H7 (cell line): ENCODE results near the gene TYW1B. TPM values are rescaled to one million over a fixed set of nuclear protein-coding genes. Genes with fewer than 3 reads are reported as not detected.
"Not testable (repeated sequence)": the region's sequence is repeated elsewhere in the genome, so short reads cannot be mapped to it uniquely, and the experiment has no call there.

Experiments
- DNase-seq: peaks from one replicate; pipeline ENCODE4 v3.0.0; 2012
- H3K27me3 ChIP-seq: 2 replicates; pipeline ENCODE4 v1.6.0; 2011; ENCODE audit warnings: mild to moderate bottlenecking, low read length; ENCODE audit not compliant: control insufficient read depth, insufficient read depth
- H3K36me3 ChIP-seq: replicated peaks from 2 replicates; pipeline ENCODE4 v1.5.1; 2011; ENCODE audit warnings: low read length; ENCODE audit not compliant: control insufficient read depth, insufficient read depth
- H3K4me3 ChIP-seq: 2 replicates; pipeline ENCODE4 v1.5.1; 2011; ENCODE audit warnings: low read depth, mild to moderate bottlenecking, control low read depth, low read length, moderate library complexity; ENCODE audit not compliant: insufficient read depth
- total RNA-seq: library from RNA; depleted of rRNA; stranded (reverse); fragments of >200 nt; shearing (Covaris generic); gene quantifications from 2 replicates; pipeline ENCODE4 v1.2.3, GENCODE V29; 2014

The TYW1B gene
- total RNA-seq, 1 experiment from 2014 or later = 0.62 TPM

DNA sequence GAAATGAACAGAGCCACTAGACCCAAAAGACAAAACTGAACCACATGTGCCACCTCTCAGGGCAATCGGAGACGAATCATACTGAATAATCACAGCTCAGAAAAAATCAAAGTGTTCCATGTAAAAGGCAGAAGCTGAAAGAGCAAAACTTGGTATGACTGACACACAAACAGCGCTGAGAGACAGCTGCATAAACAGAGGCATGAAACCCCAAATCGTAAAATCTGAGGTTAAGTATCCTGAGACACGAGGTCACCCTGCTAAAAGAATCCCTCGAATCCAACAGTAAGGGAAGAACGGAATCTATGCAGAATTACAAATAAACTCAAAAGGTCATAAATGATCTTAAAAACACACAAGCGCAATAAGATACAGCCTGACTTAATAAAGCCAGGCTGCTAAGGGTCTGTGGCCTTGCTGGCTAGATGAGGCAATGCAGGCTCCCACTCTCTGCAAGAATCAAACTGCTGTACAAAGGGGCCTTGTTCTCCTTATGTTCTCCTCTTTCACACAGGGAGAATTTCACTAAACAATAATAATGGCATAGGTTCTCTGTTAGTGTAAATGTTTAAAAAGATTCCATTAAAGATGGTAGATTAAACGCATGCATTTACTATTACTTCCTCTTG is 247.7 kb downstream of the TYW1B start:
- H3K4me3 ChIP-seq, H3K36me3 ChIP-seq, H3K27me3 ChIP-seq, DNase-seq: not testable (repeated sequence)

GRCh38 chr7:72577107-72577506 is 250.9 kb downstream of the TYW1B start:
- Histone ChIP-seq H3K27me3 (no peaks in the 10 kb centered on the region), H3K36me3 (no peaks in the 10 kb centered on the region), H3K4me3 (no peak overlapping the region)
- no peak for DNase-seq

DNA sequence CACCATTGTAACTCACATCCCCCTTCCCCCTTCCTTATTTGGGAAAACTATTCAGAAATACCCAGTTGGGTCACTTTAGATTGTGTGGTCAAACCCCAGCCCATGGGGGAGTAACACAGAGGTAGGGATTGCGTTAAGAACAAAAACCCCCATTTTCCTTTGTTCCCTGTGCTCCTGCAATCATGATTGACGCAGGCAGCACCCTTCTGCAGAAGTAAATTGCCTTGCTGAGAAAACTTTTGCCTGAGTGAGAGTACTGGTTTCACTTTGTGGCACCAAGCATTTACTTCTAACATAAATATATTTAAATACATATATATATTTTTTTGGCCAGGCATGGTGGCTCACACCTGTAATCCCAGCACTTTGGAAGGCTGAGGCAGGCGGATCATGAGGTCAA is 266.0 kb downstream of the TYW1B start:
- not testable (repeated sequence) for DNase-seq, H3K27me3 ChIP-seq, H3K4me3 ChIP-seq, H3K36me3 ChIP-seq

GRCh38 chr7:72559546-72559945 is 268.5 kb downstream of the TYW1B start:
- H3K4me3 ChIP-seq, DNase-seq, H3K27me3 ChIP-seq, H3K36me3 ChIP-seq: not testable (repeated sequence)

- H3K27me3 ChIP-seq, DNase-seq, H3K4me3 ChIP-seq, H3K36me3 ChIP-seq: not testable (repeated sequence)
Measured at GRCh38 chr7:72556733-72557132, 271.3 kb downstream of the TYW1B start.

DNA sequence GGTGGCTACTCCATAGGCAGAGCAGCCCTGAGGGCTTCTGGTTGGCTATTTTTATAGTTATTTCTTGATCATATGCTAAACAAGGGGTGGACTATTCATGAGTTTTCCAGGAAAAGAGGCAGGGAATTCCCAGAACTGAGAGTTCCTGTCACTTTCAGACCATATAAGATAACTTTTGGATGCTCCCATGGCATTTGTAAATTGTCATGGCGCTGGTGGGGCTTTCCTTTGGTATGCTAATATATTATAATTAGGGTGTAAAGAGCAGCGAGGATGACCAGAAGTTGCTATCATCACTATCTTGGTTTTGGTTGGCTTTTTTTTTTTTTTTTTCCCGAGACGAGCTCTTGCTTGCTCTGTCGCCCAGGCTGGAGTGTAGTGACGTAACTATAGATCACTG is 272.8 kb downstream of the TYW1B start:
- DNase-seq, H3K27me3 ChIP-seq, H3K4me3 ChIP-seq, H3K36me3 ChIP-seq: not testable (repeated sequence)

DNA sequence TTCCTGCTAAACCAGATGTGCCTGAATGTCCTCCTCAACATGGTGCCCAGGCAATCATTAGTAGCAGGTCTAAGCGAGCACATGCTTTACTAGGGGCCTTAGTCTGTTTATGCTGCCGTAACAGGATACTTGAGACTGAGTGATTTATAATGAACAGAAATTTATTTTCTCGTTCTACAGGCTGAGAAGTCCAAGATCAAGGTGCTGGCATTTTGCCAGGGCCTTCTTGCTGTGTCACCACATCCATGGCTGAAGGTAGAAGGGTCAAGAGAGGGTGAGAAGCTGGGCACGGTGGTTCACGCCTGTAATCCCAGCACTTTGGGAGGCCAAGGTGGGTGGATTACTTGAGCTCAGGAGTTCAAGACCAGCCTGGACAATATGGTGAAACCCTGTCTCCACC is 273.6 kb downstream of the TYW1B start:
- H3K4me3 ChIP-seq, DNase-seq, H3K27me3 ChIP-seq, H3K36me3 ChIP-seq: not testable (repeated sequence)

DNA sequence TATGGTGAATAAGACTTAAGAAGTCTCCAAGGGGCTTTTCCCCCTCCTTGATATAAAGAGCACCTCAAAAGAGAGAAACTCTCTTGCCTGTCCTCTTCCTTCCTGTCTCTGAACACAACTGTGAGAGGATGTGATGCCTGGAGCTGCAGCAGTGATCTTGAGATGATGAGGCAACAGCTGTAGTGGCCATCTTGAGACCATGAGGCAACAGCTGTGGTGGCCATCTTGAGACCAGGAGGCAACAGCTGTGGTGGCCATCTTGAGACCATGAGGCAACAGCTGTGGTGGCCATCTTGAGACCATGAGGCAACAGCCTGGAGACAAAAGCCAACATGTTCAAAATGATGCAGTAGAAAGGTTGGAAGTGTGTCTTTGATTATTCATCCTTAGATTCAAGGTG is 277.5 kb downstream of the TYW1B start:
- not testable (repeated sequence) for DNase-seq, H3K4me3 ChIP-seq, H3K36me3 ChIP-seq, H3K27me3 ChIP-seq

- H3K36me3 ChIP-seq, H3K27me3 ChIP-seq, H3K4me3 ChIP-seq, DNase-seq: not testable (repeated sequence)
Measured at GRCh38 chr7:72546586-72547237, 281.3 kb downstream of the TYW1B start.

DNA sequence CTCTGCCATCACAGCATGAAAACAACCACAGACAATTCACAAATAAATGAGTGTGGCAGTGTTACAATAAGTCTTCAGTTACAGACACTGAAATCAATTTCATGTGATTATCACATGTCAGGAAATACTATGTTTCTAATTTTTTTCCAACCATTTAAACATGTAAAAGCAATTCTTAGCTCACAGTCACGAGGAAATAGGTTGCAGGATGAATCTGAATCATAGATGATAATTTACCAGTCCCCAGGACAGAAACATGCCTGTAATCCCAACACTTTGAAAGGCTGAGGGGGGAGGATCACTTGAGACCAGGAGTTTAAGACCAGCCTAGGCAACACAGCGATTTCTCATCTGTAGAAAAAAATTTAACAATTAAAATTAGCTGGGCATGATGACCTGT is 283.5 kb downstream of the TYW1B start:
- H3K36me3 ChIP-seq = not testable (repeated sequence)

DNA sequence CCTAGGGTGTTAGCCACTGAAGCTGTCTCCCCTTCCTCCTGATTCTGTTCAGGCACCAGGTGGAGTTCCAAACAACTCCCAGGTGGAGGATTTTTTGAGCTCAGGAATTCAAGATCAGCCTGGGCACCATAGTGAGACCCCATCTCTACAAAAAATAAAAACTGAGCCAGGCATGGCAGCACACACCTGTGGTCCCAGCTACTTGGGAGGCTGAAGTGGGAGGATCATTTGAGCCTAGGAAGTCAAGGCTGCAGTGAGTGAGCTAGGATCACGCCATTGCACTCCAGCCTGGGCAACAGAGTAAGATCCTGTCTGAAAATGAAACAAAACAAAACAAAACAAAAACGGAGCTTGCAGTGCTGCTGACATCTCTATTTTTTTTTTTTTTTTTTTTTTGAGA is 287.1 kb downstream of the TYW1B start:
- no peak overlapping the region for H3K4me3 ChIP-seq
- no peaks in the 10 kb centered on the region for H3K27me3 ChIP-seq
- no peak for DNase-seq
- H3K36me3 ChIP-seq = no peaks in the 10 kb centered on the region

More for the DNA sequence above, 283.5 kb downstream of the TYW1B start:
- DNase-seq, H3K4me3 ChIP-seq, H3K27me3 ChIP-seq: not testable (repeated sequence)

DNA sequence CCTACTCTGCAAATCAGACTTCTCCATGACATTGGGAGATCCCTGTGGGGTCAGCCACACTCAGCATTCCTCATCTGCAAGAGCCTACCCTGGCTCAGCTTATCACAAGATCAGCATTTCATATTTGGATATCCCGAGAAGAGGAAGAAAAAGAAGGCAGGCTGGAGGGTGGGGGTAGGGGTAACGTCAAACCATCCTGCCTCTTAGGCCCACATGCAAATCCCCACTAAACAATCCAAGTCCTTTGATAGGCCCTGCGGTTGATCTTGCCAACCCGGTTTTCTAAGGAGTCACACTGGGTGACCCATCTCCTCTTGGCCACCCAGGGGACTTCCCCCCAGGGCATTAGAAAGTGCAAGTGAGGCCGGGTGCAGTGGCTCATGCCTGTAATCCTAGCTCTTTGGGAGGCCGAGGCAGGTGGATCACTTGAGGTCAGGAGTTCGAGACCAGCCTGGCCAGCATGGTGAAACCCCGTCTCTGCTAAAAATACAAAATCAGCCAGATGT is 287.8 kb downstream of the TYW1B start:
- Histone ChIP-seq H3K36me3 (no peaks in the 10 kb centered on the region), H3K27me3 (no peaks in the 10 kb centered on the region)
- peak; percentile 34 for DNase-seq

GRCh38 chr7:72539702-72540101 is 288.3 kb downstream of the TYW1B start:
- Histone ChIP-seq H3K36me3 (no peaks in the 10 kb centered on the region), H3K4me3 (no peak overlapping the region), H3K27me3 (no peaks in the 10 kb centered on the region)
- DNase-seq = no peak

More for the DNA sequence above, 287.8 kb downstream of the TYW1B start:
- no peak overlapping the region for H3K4me3 ChIP-seq

GRCh38 chr7:72538856-72539255 is 289.1 kb downstream of the TYW1B start:
- Histone ChIP-seq H3K4me3 (no peak overlapping the region), H3K36me3 (no peaks in the 10 kb centered on the region), H3K27me3 (no peaks in the 10 kb centered on the region)
- DNase-seq = no peak

DNA sequence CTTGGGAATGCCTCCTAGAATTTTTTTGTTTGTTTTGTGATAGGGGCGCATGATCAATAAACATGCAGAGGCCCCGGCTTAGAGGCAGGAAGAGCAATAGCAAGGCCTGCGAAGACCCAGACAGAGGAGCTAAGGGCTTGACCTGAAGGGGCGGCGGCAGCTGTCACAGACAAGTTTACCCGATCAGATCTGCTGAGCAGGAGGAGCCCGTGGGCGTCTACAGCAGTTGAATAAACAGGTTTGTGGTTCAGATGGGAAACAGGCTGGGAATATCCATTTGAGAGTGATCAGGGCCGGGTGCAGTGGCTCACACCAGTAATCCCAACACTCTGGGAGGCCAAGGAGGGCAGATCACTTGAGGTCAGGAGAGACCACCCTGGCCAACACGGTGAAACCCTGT is 289.9 kb downstream of the TYW1B start:
- Histone ChIP-seq H3K27me3 (no peaks in the 10 kb centered on the region), H3K36me3 (no peaks in the 10 kb centered on the region), H3K4me3 (no peak overlapping the region)
- peak; percentile 19 for DNase-seq
